NOMO-1 (cell line): ENCODE measurements around the gene B4GAT1.
A peak's percentile ranks its signal among the peaks of the same experiment; 100 is the strongest.
"Not testable (repeated sequence)": the region's sequence is repeated elsewhere in the genome, so short reads cannot be mapped to it uniquely, and the experiment has no call there.

Experiments
- DNase-seq, 2 experiments: peaks; one replicate each; lab custom pipeline; 2025; ENCODE audit not compliant: unreplicated experiment in 2 of 2; lab: John Stamatoyannopoulos, UW

The B4GAT1 gene

DNA sequence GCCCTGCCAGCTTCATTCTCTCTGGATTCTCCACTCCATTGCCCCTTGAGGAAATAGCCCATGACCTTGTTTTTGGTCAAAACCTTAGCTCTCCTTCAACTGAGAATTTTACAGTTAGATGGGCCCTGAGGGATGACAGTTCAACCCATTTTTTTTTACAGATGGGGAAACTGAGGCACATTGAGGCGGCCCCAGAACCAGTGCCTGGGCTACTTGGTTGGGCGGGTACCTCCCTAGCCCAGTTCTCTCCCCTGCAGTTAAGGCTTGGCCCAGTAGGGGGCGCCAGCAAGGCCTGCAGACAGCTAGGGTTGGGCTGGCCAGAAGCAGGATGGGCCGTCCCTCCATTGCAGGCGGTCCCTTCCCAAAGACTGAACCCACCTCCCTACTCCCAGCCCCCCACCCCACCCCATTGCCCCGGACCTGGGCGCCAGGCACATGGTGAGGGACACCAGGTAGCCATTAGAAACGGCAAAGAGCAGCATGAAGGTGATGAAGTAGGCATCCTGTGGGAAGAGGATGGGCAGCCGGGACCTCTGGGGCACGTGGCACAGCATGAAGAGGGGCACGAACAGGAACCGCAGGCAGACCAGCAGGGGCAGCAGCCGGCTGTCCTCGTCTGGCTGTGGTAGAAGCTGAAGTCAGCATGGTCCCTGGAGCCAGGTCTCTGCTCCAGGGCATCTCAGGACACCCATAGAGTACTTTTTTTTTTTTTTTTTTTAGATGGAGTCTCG is 16.5 kb upstream of the B4GAT1 start:
- DNase-seq = peak; percentile 32 to 38

- no peak for DNase-seq
Observed at GRCh38 chr11:66363187-66363601, 15.8 kb upstream of the B4GAT1 start.

GRCh38 chr11:66362481-66363147 is 15.2 kb upstream of the B4GAT1 start:
- no peak for DNase-seq

GRCh38 chr11:66361502-66361941 is 14.1 kb upstream of the B4GAT1 start:
- DNase-seq = no peak

GRCh38 chr11:66360406-66361073 is 13.1 kb upstream of the B4GAT1 start:
- no peak for DNase-seq

DNA sequence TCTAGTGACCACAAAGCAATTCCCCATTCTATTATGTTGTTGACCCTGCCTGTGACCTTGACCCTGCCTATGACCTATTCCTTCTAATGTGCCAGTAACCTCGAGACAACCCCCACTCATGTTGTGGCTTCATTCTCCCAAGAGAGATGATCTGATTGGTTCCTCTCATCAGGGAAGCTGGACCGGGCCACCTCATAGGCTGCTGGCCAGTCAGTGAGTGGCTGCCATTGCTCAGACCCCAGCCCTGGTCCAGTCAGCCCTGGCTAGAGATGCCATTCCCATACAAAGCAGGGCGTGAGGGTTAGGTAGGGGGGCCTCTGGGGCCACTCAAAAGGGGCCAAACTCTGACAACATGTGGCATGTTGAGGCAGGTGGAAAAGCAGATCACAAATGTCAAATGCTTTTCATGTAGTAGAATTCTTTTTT is 12.2 kb upstream of the B4GAT1 start:
- no peak for DNase-seq

DNA sequence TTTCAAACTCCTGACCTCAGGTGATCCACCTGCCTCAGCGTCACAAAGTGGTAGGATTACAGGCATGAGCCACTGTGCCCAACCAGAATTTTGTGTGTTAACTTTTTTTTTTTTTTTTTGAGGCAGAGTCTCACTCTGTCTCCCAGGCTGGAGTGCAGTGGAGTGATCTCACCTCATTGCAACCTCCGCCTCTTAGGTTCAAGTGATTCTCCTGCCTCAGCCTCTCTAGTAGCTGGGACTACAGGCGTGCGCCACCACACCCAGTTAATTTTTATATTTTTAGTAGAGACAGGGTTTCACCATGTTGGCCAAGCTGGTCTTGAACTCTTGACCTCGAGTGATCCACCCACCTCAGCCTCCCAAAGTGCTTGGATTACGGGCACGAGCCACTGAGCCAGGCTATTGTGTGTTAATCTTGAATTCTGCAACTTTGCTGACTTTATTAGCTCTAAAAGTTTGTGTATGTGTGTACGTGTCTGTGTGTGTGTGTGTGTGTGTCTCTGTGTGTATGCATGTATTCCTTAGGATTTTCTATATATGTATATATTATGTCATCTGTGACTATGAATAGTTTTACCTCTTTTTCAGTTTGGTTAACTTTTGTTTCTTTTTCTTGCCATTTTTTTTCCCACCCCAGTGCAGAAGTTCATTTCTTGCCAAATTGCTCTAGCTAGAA is 3.3 kb upstream of the B4GAT1 start:
- not testable (repeated sequence) for DNase-seq

DNA sequence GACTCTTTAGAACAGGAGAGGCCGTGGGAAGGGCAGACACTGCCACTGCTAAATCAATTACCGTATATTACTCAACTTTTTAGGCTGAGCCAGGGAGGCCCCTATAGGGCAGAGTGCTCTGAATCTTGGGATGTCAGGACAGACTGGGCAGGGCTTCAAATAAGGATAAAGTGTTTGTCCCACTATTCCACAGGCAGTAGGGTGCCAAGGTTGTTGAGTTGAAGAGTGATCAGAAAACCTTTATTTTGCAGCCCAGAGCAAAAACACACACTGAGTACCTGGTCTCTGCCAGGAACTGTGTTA is 1.6 kb upstream of the B4GAT1 start:
- DNase-seq = no peak

DNA sequence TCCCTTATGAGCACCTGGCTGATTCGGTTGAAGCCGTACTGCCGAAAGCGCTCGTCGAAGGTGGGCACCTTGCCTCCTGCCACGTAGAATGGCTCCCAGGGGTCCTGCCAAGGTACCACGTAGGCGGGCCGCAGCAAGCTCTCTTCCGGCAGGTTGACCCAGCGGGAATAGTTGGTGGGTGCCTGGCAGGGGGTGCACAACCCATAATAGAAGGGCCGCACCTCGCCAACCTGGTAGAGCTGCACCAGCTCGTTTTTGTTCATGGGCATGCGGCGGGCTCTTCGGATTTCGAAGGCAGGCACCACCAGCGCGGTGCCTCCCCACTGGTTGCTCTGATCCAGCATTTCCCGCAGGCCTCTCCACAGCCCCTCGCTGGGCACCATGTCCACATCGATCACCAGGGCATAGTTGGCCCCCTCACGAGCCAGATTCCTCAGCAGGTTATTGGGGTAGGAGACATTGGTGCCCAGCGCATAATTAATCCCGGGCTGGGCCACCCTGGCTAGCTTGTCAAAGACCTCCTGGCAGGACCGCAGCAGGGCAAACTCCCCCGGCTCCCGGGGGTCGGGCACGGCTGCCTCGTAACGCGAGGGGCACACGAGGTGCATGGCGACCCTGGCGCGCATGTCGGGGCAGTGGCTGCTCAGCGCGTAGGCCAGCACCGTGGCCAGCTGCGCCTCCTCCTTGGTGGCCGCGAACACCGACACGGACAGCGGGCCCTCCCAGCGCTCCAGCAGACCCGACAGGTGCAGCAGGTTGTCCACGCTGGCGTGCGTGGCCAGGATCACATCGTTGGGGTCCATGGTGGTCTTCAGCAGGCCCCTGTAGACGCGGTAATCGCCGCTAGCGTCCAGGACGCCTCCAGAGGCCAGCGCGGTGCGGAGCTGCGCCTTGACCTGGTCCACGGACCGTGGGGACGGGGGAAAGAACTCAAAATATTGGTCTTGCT is 679 bp downstream of the B4GAT1 start:
- no peak for DNase-seq

GRCh38 chr11:66345316-66345649 is 2.1 kb downstream of the B4GAT1 start:
- DNase-seq = no peak

DNA sequence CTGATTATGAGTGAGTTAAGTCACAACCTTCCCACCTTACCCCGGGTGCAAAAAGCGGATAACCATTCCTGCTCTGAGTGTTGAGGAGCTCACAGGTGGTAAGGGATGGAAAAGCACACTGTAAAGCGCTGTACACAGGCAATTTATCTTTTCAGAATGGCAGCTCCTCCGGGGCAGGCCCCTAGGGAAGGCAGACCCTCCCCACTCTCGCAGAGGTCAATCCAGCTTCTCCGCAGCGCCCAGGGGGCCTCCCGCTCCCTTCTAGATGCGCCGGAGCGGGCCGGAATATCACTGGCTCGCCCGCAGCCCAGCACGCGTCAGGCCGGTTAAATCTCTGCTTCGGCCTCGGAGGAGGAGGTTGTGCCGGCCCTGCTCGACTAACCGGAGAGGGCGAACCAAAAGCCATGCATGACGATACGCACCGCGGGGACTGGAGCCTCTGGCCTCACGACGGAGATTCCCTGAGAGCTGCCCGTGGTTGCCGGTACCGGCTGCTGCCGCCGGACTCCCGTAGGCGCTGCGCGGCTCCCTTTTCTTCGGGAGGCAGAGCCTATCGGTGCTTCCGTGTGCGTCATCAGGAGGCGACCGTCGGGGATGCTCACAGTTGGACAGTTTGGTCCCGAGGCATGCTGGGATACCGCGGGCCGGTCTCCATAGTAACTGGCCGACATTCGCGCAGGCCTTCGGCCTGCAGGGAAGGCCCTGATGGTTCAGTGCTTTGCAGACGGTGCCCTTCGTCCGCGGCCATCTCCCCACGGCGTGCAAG is 2.7 kb downstream of the B4GAT1 start, which contains the start of gene BRMS1:
TSS of gene BRMS1 (minus strand) at position 555 of the 766 bp plus-strand sequence. CDS start 2,870 bp downstream, outside the sequence.
- DNase-seq = peak; percentile 86 to 91

- no peak for DNase-seq
Observed at GRCh38 chr11:66343176-66343575, 4.3 kb downstream of the B4GAT1 start.

DNA sequence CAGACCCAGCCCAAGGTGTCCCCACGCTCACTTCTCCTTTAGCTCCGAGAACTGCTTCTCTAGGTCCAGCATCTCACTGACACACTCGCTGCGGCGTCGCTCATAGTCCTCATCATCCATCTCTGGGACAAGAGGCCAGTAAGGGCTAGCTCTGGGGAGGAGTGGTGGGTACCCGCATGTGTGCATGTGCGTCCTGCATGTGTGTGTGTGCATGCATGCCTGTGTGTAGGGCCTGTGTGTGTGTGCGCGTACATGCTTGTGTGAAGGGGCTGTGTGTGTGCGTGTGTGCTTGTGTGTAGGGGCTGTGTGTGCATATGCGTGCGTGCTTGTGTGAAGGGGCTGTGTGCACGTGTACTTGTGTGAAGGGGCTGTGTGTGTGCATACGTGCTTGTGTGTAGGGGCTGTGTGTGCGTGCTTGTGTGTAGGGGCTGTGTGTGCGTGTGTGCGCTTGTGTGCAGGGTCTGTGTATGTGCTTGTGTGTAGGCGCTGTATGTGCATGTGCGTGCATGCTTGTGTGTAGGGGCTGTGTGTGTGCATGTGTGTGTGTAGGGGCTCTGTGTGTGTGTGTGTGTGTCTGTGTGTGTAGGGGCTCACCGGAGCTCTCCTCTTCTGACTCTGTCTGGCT is 5.8 kb downstream of the B4GAT1 start:
- DNase-seq = no peak

DNA sequence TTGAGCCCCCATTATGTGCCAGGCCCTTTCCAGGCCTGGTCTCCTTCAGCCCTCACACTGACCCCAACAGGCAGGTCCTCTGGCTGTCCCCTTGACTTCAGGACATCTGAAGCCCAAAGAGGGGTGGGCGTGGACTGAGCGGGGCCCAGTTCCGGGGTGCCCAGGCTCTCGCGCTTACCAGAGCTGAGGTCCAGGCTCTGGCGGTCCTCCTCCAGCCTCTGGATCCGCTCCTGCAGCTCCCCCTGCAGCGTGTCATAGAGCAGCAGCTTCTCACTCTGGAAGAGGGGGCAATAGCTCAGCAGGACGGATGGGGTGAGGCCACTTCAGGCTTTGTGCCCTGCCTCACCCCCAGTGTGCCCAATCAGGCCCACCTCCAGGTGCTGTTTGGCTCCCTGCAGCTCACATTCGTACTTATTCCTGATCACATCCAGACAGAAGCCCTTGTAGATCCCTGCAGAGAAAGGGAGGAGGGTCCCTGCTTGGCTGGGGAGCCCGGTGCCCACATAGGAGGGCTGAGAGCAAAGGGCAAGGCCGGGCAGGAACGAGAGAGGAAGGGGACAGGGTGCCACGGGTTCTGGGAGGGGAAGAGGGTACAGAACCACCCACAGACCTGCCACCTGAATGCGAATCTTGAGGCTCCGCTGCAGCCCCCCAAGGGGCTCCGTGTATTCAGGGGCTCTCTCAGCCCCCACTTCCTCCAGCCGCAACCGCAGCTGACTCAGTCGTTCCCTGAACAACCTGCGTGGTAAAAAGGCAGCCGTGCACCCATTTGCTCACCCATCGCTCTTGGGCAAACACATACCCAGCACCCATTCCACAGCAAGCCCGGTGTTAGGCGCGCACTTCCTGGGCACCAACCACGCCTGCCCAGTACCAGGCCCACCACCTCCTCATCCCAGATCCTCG is 6.6 kb downstream of the B4GAT1 start:
- DNase-seq = no peak

GRCh38 chr11:66339686-66340483 is 7.5 kb downstream of the B4GAT1 start:
- DNase-seq = no peak

DNA sequence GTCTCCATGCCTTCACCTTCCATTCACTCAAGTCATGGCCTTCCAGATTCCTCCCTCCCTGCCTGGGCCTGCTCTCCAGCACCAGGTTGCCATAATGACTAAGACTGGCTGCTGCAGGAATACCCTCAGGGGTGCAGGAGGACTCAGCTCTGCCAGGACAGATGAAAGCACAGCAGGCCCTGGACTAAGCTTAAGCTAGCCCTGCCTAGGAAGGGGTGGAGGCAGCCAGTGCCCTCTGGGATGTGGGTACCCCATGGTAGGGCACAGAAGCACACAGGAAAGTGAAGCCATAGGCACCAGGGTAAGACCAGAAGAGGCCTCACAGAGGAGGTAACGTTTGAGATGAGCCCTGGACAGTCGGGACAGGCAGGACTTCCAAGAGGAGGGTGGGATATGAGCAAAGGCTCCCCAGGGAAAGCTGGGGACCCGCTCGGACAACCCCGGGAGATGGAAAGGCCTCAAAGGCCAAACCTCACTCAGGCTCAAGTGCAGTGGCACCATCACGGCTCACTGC is 8.2 kb downstream of the B4GAT1 start:
- DNase-seq = no peak
